ENCODE data around the gene FAM163B. TPM values are rescaled to one million over a fixed set of nuclear protein-coding genes. Genes with fewer than 3 reads are reported as not detected.
A peak's percentile ranks its signal among the peaks of the same experiment; 100 is the strongest.

The FAM163B gene
- polyA plus RNA-seq (ENCODE audit: insufficient read length in 3 of 3): under 1 TPM in 2 of 3 donors, not detected in 1; 0.17 to 0.39 TPM
- long read RNA-seq, donor 1: 0 reads
- long read RNA-seq, donor 2: 0 reads
- long read RNA-seq, donor 3: 0 reads
- long read RNA-seq, donor 4: 0 reads
- long read RNA-seq, donor 5: 0 reads
- long read RNA-seq, donor 6, partial matches to known transcripts: 0 of 1 reads
- long read RNA-seq, donor 6, other reads (novel, unspliced or antisense): 0 of 1 reads
- long read RNA-seq, donor 7: 0 reads
- long read RNA-seq, donor 8: 0 reads
- long read RNA-seq, donor 9, partial matches to known transcripts: 0 of 1 reads
- long read RNA-seq, donor 9, other reads (novel, unspliced or antisense): 0 of 1 reads
- long read RNA-seq, donor 10, partial matches to known transcripts: 0 of 1 reads
- long read RNA-seq, donor 10, other reads (novel, unspliced or antisense): 0 of 1 reads
- long read RNA-seq, donor 11: 0 reads
- long read RNA-seq, donor 12: 0 reads
- long read RNA-seq, donor 13: 0 reads
- long read RNA-seq, donor 14: 0 reads
- long read RNA-seq, donor 15: 0 reads
- long read RNA-seq, donor 16: 0 reads

GRCh38 chr9:133609311-133610098 is at the start of gene FAM163B:
Gene FAM163B (minus strand): TSS chr9:133609389. CDS start chr9:133580223, 29,166 bp downstream.
- peak in 10 of 11 donors; percentile 50 to 80 (median 61) for DNase-seq (ENCODE audit: extremely low read depth in 1 of 11, low read depth in 9 of 11, low spot score in 4 of 11)

- DNase-seq (ENCODE audit: extremely low read depth in 1 of 11, low read depth in 9 of 11, low spot score in 4 of 11): no peak
These were observed 48.0 kb upstream of the FAM163B start for GRCh38 chr9:133657120-133657661.

GRCh38 chr9:133656211-133657119 is 47.3 kb upstream of the FAM163B start:
- DNase-seq (ENCODE audit: extremely low read depth in 1 of 11, low read depth in 9 of 11, low spot score in 4 of 11): no peak

- DNase-seq (ENCODE audit: extremely low read depth in 1 of 11, low read depth in 9 of 11, low spot score in 4 of 11): no peak
These were observed 46.5 kb upstream of the FAM163B start for GRCh38 chr9:133655701-133656100.

DNA sequence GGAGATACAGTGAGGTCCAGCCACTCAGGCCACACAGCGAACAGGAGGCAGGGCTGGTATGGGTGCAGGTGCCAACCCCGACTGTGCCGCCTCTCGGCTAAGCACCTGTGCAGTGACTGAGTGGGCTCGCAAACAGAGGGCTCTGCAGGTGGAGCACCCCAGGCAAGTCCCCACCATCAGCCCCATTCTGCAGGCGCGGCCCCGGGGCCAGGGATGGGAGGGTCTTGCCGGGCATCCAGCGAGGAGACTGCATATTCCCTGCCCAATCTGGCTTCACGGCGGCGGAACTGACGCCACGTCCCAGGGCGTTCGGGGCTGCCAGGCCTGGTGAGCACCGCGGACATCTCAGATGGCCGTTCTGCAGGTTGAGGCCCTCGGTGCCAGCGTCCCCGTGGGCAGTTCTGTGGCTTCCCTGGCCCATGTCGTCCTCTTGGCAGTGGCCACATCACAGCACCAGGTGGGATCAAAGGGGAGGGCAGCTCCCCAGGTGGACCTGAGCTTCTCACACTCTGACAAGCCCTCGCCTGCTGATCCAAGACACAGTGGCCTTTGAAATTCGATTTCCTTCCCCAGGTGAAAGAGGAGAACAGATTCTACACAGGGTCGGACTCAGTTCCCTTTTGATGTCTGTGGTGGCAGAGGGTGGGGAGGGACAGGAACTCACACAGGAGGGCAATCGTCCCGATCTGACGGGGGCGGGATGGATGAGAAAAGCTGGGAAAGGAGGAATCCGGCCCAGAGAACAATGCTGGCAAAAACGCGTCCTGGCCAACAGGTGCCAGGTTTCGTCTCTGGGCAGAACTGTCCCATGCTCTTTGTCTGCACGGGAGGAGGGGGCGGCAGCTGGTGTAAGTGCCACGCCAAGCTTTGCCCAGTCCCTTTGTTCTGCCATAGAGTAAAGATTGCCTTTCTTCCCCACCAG is 45.8 kb upstream of the FAM163B start:
- no peak for DNase-seq (ENCODE audit: extremely low read depth in 1 of 11, low read depth in 9 of 11, low spot score in 4 of 11)

GRCh38 chr9:133653638-133654037 is 44.4 kb upstream of the FAM163B start:
- DNase-seq (ENCODE audit: extremely low read depth in 1 of 11, low read depth in 9 of 11, low spot score in 4 of 11): no peak

DNA sequence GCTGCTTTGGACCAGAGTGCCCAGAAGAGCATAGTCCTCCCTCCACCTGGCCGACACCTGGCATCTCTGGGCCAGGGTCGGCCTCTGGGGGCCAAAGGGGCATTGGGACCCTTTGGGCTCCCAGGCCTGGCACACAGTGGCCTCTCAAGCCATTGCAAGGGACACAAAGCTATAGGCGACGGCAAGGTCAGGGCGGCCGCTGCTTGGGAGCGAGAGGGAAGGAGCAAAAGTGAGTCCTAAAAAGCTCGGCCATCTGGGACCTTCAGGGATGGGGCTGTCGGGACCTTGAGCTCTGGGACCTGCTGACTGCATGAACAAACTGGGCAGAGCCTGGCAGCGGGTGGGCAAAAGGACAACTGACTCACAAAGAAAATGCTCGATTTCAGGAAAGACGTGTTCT is 40.8 kb upstream of the FAM163B start:
- DNase-seq (ENCODE audit: extremely low read depth in 1 of 11, low read depth in 9 of 11, low spot score in 4 of 11): no peak

GRCh38 chr9:133649194-133649593 is 40.0 kb upstream of the FAM163B start:
- DNase-seq (ENCODE audit: extremely low read depth in 1 of 11, low read depth in 9 of 11, low spot score in 4 of 11): no peak

DNA sequence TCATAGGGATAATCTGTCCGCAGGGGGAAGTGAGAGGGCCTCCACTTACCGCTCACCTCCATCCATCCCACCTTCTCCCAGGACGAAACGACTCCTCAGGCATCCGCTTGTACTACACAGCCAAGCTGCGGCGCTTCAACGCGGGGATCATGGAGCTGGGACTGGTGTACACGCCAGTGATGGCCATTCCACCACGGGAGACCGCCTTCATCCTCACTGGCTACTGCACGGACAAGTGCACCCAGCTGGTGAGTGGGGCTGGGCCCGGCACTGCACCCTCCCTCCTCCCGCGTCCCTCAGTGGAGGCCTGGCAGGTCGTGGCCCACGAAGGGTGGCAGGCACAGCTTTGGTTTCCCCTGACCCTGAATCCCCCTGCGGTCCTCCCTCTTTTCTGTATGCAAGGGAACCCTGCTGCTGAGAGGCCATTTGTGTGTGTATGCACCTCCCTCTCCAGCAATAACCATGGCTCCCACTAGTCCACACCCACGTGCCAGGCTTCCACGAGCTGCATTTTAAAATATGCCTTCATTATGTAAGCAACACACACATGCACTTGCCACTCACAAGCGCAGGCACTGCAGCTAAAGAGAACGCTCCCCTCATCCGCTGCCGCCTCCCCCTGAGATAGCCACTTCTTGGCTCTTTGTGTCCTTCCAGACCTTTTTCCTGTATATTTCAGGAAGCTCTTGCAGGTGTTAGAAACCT is 38.7 kb upstream of the FAM163B start:
- no peak for DNase-seq (ENCODE audit: extremely low read depth in 1 of 11, low read depth in 9 of 11, low spot score in 4 of 11)

GRCh38 chr9:133647148-133647547 is 38.0 kb upstream of the FAM163B start:
- DNase-seq (ENCODE audit: extremely low read depth in 1 of 11, low read depth in 9 of 11, low spot score in 4 of 11): no peak

DNA sequence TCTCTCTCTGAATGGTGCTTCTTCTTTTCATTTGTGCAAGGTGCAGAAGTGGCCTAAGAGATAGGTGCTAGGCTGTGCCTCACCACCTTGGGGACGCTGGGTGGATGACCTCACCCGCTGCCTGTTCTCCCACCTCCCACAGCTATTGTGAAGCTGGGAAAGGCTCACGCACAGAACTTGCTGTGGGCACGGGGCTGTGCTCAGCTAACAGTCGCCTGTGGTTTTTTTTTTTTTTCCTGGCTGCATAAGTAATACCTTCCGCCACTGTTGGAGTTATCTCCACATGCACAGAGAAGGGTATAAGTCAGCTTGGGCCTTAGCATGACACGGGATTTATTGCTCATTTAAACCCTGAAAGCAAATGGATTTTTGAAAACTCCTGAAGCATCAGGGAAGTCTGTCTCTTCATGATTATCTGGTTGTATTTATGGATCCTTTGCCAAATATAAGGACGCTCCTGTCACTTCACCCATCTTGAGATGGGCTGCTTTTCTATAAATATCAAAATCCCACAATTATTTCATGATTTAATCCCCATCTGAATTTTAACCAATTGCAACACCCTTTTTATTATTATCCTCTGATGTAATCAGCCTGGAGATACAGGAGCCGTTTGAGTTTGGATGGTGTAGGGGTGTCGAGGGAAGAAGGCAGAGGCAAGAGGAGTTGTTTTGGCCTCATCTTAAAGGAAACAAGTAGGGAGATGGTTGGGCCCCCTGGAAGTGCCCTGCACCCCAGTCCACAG is 36.0 kb upstream of the FAM163B start:
- DNase-seq (ENCODE audit: extremely low read depth in 1 of 11, low read depth in 9 of 11, low spot score in 4 of 11): no peak

DNA sequence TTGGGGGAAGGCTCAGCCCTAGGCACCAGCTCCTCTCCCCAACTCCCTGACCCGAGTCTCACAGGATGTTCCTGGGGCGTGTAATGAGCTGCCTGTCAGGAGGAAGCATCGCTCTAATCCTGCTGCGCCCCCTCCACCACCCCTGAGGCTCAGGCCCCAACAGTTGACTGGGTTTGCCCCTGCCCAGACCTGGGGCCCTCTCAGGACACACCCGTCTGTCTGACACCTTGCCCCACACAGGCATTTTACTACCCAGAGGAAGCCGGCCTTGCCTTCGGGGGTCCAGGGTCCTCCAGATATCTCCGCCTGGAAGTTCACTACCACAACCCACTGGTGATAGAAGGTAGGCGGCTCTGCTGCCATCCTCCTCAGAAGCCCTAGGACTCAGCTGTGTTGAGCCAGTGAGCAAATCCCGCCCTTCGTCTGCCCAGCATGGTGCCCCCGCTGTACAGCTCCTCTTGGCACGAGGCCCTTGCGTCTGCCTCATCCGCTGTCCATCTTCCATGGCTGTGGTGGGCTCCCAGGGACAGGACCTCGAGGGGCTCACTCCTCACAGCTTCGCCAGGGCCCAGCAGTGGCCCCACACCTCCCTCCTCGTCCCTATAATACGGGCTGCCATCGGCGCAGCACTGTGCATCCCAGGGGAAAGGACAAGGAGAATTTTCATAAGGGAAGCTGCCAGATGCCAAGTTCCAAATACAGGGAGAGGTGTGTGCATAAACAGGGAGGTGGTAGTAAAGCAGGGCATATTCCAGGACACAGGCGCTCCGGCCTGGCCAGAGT is 35.0 kb upstream of the FAM163B start:
- no peak for DNase-seq (ENCODE audit: extremely low read depth in 1 of 11, low read depth in 9 of 11, low spot score in 4 of 11)

- DNase-seq (ENCODE audit: extremely low read depth in 1 of 11, low read depth in 9 of 11, low spot score in 4 of 11): no peak
These were observed 34.2 kb upstream of the FAM163B start for GRCh38 chr9:133643362-133643755.

DNA sequence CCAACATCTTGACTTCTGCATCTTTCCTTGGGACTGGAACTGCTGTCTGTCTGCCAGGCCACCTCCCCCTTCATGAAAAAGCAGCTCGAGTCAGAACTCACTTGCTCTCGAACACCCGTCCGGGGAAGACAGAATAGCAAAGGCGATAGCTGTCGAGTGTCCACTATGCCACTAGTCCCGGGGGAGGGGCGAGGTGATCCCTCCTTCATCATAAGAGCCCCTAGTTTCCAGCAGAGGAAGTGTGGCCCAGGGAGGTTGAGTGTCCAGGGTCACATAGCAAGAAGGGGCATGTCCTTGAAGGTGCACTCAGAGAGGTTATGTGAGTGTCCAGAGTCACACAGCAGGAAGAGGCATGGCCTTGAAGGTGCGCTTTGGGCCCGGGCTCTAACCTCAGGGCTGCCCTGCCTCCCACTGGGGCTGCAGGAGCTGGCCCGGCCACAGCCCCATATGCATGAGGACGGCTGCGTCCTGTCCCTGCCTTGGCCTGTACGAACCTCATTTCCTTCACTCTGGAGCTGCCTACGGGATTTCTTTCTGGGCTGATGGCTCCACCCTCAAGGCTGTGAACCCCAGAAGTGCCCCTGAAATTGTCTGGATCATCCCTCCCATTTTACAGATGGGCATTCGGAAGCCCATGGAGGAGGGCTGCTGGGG is 33.6 kb upstream of the FAM163B start:
- DNase-seq (ENCODE audit: extremely low read depth in 1 of 11, low read depth in 9 of 11, low spot score in 4 of 11): no peak
